ENCODE results near the gene SPPL3. TPM values are rescaled to one million over a fixed set of nuclear protein-coding genes. Genes with fewer than 3 reads are reported as not detected.

SPPL3 gene
- total and polyA plus RNA-seq, 8 donors: 44.5 to 76.2 (median 68.1) TPM

- DNase-seq (peak in 1 of 4 donors; percentile 18), ATAC-seq (no peak)
- intact Hi-C loops (cut with DNase I): no loop called here
Measured at GRCh38 chr12:120801146-120801545, 103.0 kb downstream of the SPPL3 start.

GRCh38 chr12:120800665-120801064 lies 103.5 kb downstream of the SPPL3 start:
- Histone ChIP-seq H3K27ac (no peak overlapping the region), H3K36me3 (no peaks in the 10 kb centered on the region), H3K4me3 (no peak overlapping the region), H3K4me1 (peaks cover 0 to 5% of the 10 kb centered on the region in 2 donors), H3K9me3 (peaks cover 0 to 13% of the 10 kb centered on the region in 2 donors), H3K27me3 (no peaks in the 10 kb centered on the region)
- ATAC-seq (no peak), DNase-seq (no peak)
- TF ChIP-seq CTCF (IDR thresholded peaks at IDR 0.05): no peak
- intact Hi-C loops (cut with DNase I): no loop called here

More at GRCh38 chr12:120801146-120801545, 103.0 kb downstream of the SPPL3 start:
- Histone ChIP-seq H3K27ac (no peak overlapping the region), H3K36me3 (no peaks in the 10 kb centered on the region), H3K27me3 (no peaks in the 10 kb centered on the region), H3K4me3 (no peak overlapping the region), H3K9me3 (peaks cover 0 to 8% of the 10 kb centered on the region in 2 donors), H3K4me1 (peaks cover 0 to 5% of the 10 kb centered on the region in 2 donors)
- no peak for TF ChIP-seq CTCF (IDR thresholded peaks at IDR 0.05)

GRCh38 chr12:120799243-120800045 lies 104.7 kb downstream of the SPPL3 start:
- TF ChIP-seq CTCF (IDR thresholded peaks at IDR 0.05): no peak
- Histone ChIP-seq H3K9me3 (peaks cover 0 to 16% of the 10 kb centered on the region in 2 donors), H3K27me3 (no peaks in the 10 kb centered on the region), H3K4me3 (no peak overlapping the region), H3K36me3 (no peaks in the 10 kb centered on the region), H3K4me1 (peaks cover 0 to 5% of the 10 kb centered on the region in 2 donors), H3K27ac (no peak overlapping the region)
- ATAC-seq (no peak), DNase-seq (no peak)
- intact Hi-C loops (cut with DNase I): no loop called here

- H3K27me3 ChIP-seq: no peaks in the 10 kb centered on the region
- no peak for DNase-seq
- H3K4me1 ChIP-seq: peaks cover 0 to 5% of the 10 kb centered on the region in 2 donors
- H3K36me3 ChIP-seq: no peaks in the 10 kb centered on the region
- no peak for TF ChIP-seq CTCF (IDR thresholded peaks at IDR 0.05)
- no peak for ATAC-seq
- intact Hi-C loops (cut with DNase I): no loop called here
- peaks cover 0 to 16% of the 10 kb centered on the region in 2 donors for H3K9me3 ChIP-seq
- H3K4me3 ChIP-seq: no peak overlapping the region
- no peak overlapping the region for H3K27ac ChIP-seq
Measured at GRCh38 chr12:120798696-120799095, 105.5 kb downstream of the SPPL3 start.
